AG09309 (cell line): Measurements from ENCODE around the gene CDH4.

Experiments
- DNase-seq: peaks from one replicate; pipeline ENCODE4 v3.0.0-alpha.2; 2010; ENCODE audit warnings: low read depth
- H3K4me3 ChIP-seq: 2 replicates; pipeline ENCODE4 v1.5.1; 2011; ENCODE audit warnings: mild to moderate bottlenecking, low read depth, low read length, moderate library complexity; ENCODE audit not compliant: control insufficient read depth
- TF ChIP-seq, protein P1 (sequence below): IDR thresholded peaks from 2 replicates; pipeline ENCODE4 v1.5.1; 2011; ENCODE audit warnings: mild to moderate bottlenecking, low read depth, low read length, inconsistent platforms; ENCODE audit not compliant: insufficient read depth, control insufficient read depth; ENCODE audit errors: missing control alignments

The CDH4 gene

DNA sequence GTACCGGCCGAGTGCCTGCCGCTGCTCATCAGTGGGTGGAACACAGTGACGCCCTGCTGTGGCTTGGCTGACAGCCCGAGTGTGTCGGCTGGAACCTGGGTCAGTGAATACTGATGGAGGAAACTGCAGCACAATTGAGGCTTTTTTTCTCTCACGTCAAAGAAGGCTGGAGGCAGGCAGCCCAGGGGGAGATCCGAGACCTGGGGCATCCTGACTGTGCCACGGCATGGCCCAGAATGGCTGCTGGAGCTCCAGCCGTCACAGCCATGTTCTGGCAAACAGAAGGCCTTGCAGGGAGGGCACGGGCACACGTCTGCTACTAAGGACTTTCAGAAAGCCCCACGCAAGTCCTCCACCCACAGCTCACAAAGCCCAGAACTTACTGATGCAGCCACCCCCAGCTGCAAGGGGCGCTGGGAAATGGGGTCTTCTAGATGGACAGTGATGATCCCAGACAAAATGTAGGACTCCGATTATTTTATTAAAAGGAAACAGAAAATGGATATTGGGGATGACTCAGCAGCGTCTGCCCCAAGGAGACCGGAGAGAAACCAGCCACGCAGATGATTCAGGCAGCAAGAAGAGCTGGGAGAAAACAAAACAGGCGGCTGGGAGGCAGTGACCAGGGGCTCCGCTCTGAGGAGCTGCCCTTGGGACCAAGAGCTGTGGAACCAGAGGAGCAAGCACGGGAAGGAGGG lies 673.6 kb downstream of the CDH4 start:
- H3K4me3 ChIP-seq = no peak overlapping the region
- TF ChIP-seq, protein P1, sequence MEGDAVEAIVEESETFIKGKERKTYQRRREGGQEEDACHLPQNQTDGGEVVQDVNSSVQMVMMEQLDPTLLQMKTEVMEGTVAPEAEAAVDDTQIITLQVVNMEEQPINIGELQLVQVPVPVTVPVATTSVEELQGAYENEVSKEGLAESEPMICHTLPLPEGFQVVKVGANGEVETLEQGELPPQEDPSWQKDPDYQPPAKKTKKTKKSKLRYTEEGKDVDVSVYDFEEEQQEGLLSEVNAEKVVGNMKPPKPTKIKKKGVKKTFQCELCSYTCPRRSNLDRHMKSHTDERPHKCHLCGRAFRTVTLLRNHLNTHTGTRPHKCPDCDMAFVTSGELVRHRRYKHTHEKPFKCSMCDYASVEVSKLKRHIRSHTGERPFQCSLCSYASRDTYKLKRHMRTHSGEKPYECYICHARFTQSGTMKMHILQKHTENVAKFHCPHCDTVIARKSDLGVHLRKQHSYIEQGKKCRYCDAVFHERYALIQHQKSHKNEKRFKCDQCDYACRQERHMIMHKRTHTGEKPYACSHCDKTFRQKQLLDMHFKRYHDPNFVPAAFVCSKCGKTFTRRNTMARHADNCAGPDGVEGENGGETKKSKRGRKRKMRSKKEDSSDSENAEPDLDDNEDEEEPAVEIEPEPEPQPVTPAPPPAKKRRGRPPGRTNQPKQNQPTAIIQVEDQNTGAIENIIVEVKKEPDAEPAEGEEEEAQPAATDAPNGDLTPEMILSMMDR = no peak
- peak; percentile 34 for DNase-seq

DNA sequence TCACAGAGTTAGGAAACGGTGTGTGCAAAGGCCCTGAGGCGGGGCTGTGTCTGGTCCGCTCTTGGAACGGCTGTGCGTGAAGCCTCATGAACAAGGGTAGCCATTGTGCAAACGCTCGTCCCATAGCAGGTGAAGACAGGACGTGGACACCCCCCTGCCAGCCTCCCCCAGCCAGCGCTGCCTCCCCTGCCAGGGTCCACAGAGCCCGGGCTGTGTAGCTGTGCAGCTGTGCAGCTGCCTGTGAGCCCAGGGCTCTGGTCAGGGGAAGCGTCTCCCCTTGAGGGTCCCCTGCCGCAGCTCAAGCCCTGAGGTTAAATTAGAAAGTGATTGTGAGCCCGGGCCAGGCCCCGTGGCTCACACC lies 674.2 kb downstream of the CDH4 start:
- TF ChIP-seq, protein P1 = no peak
- H3K4me3 ChIP-seq = no peak overlapping the region
- no peak for DNase-seq

DNA sequence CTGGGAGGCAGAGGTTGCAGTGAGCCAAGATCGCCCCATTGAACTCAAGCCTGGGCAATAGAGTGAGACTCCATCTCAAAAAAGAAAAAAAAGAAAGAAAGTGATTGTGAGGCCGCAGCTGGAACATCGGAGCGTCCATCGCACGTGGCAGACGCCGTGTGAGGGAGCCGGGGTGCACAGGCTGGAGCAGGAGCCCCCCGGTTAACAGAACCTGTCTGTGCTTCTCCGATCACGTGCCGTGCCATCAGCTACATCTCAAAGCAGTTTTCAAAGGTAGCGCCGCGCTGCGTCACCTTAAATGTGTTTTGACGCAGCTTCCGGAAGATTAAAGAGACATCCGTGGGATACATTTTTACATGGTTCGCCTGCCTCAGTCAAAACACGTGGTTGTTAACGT lies 674.7 kb downstream of the CDH4 start:
- no peak overlapping the region for H3K4me3 ChIP-seq
- TF ChIP-seq, protein P1 = no peak
- no peak for DNase-seq

DNA sequence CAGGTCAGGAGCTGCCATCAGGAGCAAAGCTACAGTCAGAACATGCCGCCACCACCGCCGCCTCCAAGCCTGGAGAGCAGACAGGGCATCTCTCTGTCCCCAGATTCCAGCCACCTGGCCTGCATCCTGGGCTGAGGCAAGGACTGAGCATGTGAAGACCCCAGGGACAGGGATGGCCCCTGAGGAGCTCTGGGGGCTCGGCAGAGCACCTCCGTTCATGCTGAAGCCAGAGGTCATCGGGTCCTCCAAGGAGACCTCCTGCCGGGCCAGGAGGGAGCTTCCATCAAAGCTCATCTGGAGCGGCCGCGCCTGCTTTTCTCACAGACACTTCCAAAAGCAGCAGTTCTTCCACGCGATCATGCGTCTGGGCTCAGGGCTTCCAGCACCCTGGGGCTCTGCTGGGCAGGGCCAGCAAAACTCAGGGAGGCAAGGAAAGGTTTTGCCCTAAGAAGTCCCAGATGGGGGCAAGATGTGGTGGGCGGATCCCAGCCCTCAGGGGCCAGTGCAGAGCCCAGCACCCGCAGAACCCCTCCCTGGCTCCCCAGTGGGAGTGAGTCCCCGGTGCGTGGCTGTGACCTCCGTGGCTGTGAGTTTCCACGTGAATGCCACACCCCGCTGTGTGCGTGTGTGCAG lies 675.2 kb downstream of the CDH4 start:
- no peak for DNase-seq
- H3K4me3 ChIP-seq = no peak overlapping the region
- TF ChIP-seq, protein P1 = no peak

DNA sequence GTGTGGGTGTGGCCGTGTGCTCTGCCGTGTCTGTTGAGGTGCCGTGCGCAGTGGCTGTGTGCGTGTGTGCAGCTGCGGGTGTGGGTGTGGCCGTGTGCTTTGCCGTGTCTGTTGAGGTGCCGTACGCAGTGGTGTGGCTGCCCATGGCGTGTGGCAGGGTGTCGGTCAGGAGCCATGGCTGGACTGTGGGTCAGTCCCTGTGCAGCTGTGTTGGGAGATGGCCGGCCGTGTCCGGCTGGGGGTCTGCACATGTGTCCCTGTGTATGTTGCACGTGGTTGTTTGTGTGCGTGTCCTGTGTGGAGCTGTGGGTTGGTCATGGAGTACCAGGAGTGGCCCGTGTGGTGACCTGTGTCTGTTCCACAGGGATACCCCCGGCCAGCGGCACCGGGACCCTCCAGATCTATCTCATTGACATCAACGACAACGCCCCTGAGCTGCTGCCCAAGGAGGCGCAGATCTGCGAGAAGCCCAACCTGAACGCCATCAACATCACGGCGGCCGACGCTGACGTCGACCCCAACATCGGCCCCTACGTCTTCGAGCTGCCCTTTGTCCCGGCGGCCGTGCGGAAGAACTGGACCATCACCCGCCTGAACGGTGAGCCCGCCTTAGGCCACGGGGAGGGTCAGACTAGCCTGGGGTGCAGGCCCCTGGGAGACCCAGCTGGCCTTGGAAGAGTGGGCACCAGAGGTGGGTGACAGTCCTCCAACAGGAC lies 675.9 kb downstream of the CDH4 start:
- no peak overlapping the region for H3K4me3 ChIP-seq
- TF ChIP-seq, protein P1 = no peak
- no peak for DNase-seq

DNA sequence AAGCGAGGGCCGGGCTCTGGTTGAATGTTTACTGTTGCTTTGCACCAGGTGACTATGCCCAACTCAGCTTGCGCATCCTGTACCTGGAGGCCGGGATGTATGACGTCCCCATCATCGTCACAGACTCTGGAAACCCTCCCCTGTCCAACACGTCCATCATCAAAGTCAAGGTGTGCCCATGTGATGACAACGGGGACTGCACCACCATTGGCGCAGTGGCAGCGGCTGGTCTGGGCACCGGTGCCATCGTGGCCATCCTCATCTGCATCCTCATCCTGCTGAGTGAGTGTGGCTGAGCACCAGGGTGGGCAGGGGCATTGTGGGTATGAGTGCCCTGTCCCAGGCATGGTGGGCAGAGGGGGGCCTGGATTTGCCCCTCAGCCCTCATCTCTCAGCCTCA lies 677.5 kb downstream of the CDH4 start:
- no peak for DNase-seq
- H3K4me3 ChIP-seq = no peak overlapping the region
- TF ChIP-seq, protein P1 = no peak
